Measurements from ENCODE around the gene PLCB4.
A peak's percentile ranks its signal among the peaks of the same experiment; 100 is the strongest.

PLCB4 gene

GRCh38 chr20:9215539-9215938 lies 146.7 kb downstream of the PLCB4 start:
- no peaks in the 10 kb centered on the region for H3K9me2 ChIP-seq (replicated peaks; ENCODE audit: low read depth, low read length)
- H2AFZ ChIP-seq (ENCODE audit: low read length): no peak overlapping the region
- H3K4me3 ChIP-seq (ENCODE audit: low read length, poor library complexity, severe bottlenecking): no peak overlapping the region
- peaks cover 19% of the 10 kb centered on the region; the same call in 1 of the 2 replicates for H3K79me2 ChIP-seq (ENCODE audit: insufficient read depth, low read length)
- H3K9me3 ChIP-seq (ENCODE audit: insufficient read depth, low read depth, low read length): no peaks in the 10 kb centered on the region
- H4K20me1 ChIP-seq (ENCODE audit: insufficient read depth, low read length, poor library complexity, severe bottlenecking): no peaks in the 10 kb centered on the region
- 0 out of 2 replicates have a peak, but pooled peaks cover 2% of the 10 kb centered on the region for H3F3A ChIP-seq (ENCODE audit: low read depth)
- no peak overlapping the region for H3K9ac ChIP-seq (ENCODE audit: low read depth, low read length, poor library complexity, severe bottlenecking)
- TF ChIP-seq CTCF (conservative IDR thresholded peaks at IDR 0.05; ENCODE audit: low read length): peak; percentile 74
- no peak for TF ChIP-seq EZH2phosphoT487 (IDR thresholded peaks at IDR 0.05; ENCODE audit: borderline replicate concordance)
- H3K4me1 ChIP-seq (ENCODE audit: insufficient read depth, low read length, poor library complexity, severe bottlenecking): peaks cover 16% of the 10 kb centered on the region
- no peaks in the 10 kb centered on the region for H3K27me3 ChIP-seq (ENCODE audit: insufficient read depth, low read length, poor library complexity, severe bottlenecking)
- no peak overlapping the region for H3K4me2 ChIP-seq (ENCODE audit: low read depth, low read length, poor library complexity, severe bottlenecking)
- H3K36me3 ChIP-seq (ENCODE audit: insufficient read depth, low read length): 0 out of 2 replicates have a peak, but pooled peaks cover 5% of the 10 kb centered on the region

- peaks cover 27% of the 10 kb centered on the region for H3K4me1 ChIP-seq (ENCODE audit: insufficient read depth, low read length, poor library complexity, severe bottlenecking)
- H3K9me3 ChIP-seq (ENCODE audit: insufficient read depth, low read depth, low read length): no peaks in the 10 kb centered on the region
- H3K36me3 ChIP-seq (ENCODE audit: insufficient read depth, low read length): 0 out of 2 replicates have a peak, but pooled peaks cover 5% of the 10 kb centered on the region
- no peaks in the 10 kb centered on the region for H3F3A ChIP-seq (ENCODE audit: low read depth)
- no peak overlapping the region for H3K4me2 ChIP-seq (ENCODE audit: low read depth, low read length, poor library complexity, severe bottlenecking)
- H2AFZ ChIP-seq (ENCODE audit: low read length): no peak overlapping the region
- TF ChIP-seq EZH2phosphoT487 (IDR thresholded peaks at IDR 0.05; ENCODE audit: borderline replicate concordance): no peak
- TF ChIP-seq CTCF (conservative IDR thresholded peaks at IDR 0.05; ENCODE audit: low read length): no peak
- H3K27me3 ChIP-seq (ENCODE audit: insufficient read depth, low read length, poor library complexity, severe bottlenecking): no peaks in the 10 kb centered on the region
- H4K20me1 ChIP-seq (ENCODE audit: insufficient read depth, low read length, poor library complexity, severe bottlenecking): no peaks in the 10 kb centered on the region
- H3K4me3 ChIP-seq (ENCODE audit: low read length, poor library complexity, severe bottlenecking): no peak overlapping the region
- peaks cover 10% of the 10 kb centered on the region; the same call in 1 of the 2 replicates for H3K79me2 ChIP-seq (ENCODE audit: insufficient read depth, low read length)
- no peak overlapping the region for H3K9ac ChIP-seq (ENCODE audit: low read depth, low read length, poor library complexity, severe bottlenecking)
- no peaks in the 10 kb centered on the region for H3K9me2 ChIP-seq (replicated peaks; ENCODE audit: low read depth, low read length)
Measured at GRCh38 chr20:9218531-9218961, 149.7 kb downstream of the PLCB4 start.

GRCh38 chr20:9220874-9221547 lies 152.1 kb downstream of the PLCB4 start:
- no peak overlapping the region for H3K9ac ChIP-seq (ENCODE audit: low read depth, low read length, poor library complexity, severe bottlenecking)
- H3K4me2 ChIP-seq (ENCODE audit: low read depth, low read length, poor library complexity, severe bottlenecking): no peak overlapping the region
- no peak overlapping the region for H2AFZ ChIP-seq (ENCODE audit: low read length)
- H3F3A ChIP-seq (ENCODE audit: low read depth): no peaks in the 10 kb centered on the region
- no peak overlapping the region for H3K4me3 ChIP-seq (ENCODE audit: low read length, poor library complexity, severe bottlenecking)
- H3K9me3 ChIP-seq (ENCODE audit: insufficient read depth, low read depth, low read length): no peaks in the 10 kb centered on the region
- H4K20me1 ChIP-seq (ENCODE audit: insufficient read depth, low read length, poor library complexity, severe bottlenecking): no peaks in the 10 kb centered on the region
- H3K27me3 ChIP-seq (ENCODE audit: insufficient read depth, low read length, poor library complexity, severe bottlenecking): no peaks in the 10 kb centered on the region
- H3K9me2 ChIP-seq (replicated peaks; ENCODE audit: low read depth, low read length): no peaks in the 10 kb centered on the region
- H3K79me2 ChIP-seq (ENCODE audit: insufficient read depth, low read length): peaks cover under 1% of the 10 kb centered on the region; the same call in 1 of the 2 replicates
- no peak for TF ChIP-seq EZH2phosphoT487 (IDR thresholded peaks at IDR 0.05; ENCODE audit: borderline replicate concordance)
- no peak for TF ChIP-seq CTCF (conservative IDR thresholded peaks at IDR 0.05; ENCODE audit: low read length)
- H3K4me1 ChIP-seq (ENCODE audit: insufficient read depth, low read length, poor library complexity, severe bottlenecking): peaks cover 33% of the 10 kb centered on the region
- H3K36me3 ChIP-seq (ENCODE audit: insufficient read depth, low read length): 0 out of 2 replicates have a peak, but pooled peaks cover 5% of the 10 kb centered on the region
